Limb (tissue), 2 donors: ENCODE data around the gene WDFY3.
A peak's percentile ranks its signal among the peaks of the same experiment; 100 is the strongest.

Experiments
- DNase-seq, 2 donors: peaks; one replicate each; pipeline ENCODE4 v3.0.0-alpha.2; 2016; ENCODE audit errors: extremely low spot score in 2 of 2

WDFY3 gene

DNA sequence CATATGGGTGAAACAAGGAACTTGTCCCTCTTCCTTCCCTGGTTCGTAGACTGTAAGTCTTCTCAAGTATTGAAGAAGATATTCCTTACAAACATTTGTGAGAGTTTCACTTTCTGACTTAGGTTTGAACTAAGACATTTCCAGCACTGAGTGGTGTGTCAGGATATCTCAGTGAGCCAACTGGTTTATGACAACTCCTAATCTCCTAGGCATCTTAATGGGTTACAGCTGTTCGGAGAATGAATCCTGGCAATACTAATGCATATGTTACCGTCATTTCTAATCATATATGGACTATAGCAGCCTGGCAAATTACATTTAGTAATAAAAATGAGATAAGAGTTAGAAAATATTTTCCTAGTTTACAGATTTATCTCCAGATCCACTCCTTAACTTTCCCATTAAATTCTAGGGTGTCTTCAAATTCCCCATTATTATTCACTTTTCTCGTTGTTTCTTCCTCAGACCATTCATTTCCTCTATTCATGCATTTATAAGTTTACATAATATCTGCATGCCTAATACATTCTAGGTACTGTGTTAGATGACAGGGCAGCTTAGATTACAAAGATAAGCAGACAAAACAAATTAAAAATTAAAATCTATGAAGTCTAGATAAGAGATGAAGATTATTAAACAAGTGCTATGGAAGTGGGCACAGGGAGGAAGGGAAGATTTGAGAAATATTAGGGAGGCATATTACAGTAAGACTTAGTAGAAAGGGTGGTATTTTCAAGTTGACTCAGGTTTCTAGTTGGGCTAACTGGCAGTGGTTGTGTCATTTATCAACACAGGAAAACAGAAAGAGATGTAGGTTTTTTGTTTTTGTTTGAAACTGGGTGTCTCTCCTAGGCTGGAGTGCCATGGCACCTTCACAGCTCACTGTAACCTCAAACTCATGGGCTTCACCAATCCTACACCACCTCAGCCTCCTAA, 173.9 kb downstream of the WDFY3 start:
- DNase-seq = peak in 1 of 2 donors; percentile 28

DNA sequence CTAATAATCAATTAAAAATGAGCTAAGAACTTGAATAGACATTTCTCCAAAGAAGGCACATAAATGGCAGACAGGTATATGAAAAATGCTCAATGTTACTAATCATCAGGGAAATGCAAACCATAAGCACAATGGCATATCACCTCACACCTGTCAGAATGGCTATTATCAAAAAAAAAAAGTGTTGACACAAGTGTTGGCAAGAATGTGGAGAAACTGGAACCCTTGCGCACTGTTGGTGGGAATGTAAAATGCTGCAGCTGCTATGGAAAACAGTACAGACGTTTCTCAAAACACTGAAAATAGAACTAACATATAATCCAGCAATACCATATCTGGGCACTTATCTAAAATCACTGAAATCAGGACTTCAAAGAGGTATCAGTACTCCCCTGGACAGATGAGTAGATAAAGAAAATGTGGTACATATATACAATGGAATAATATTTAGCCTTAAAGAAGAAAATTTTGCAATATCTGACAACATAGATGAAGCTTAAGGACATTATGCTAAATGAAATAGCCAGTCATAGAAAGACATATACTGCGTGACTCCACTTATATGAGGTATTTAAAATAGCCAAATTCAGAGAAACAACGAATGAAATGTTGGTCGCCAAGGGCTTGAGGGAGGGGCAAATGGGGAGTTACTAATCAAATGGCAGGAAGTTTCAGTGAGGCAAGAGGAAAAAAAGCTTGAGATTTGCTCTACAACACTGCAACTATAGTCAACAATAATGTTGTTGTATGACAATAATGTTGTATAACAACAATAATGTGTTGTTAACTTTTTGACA, 175.5 kb downstream of the WDFY3 start:
- no peak for DNase-seq

DNA sequence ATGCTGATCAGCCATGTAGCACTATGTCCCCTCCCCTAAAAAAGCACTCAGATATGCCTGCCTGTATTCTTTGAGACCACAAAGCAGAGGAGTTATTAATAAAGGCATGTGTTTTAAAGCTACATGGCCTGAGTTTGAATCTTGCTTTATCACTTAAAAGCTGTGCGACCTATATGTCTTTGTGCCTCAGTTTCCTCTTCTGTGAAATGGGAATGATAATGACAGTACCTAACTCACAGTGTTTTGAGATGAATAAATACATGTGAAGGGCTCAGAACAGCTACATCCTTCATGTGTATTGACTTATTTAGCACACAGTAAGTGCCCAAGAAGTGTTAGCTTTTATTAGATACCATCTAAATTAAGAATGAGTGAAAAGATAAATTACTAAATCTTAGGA, 180.0 kb downstream of the WDFY3 start:
- DNase-seq = no peak

GRCh38 chr4:84782517-84782916, 184.0 kb downstream of the WDFY3 start:
- DNase-seq = no peak

DNA sequence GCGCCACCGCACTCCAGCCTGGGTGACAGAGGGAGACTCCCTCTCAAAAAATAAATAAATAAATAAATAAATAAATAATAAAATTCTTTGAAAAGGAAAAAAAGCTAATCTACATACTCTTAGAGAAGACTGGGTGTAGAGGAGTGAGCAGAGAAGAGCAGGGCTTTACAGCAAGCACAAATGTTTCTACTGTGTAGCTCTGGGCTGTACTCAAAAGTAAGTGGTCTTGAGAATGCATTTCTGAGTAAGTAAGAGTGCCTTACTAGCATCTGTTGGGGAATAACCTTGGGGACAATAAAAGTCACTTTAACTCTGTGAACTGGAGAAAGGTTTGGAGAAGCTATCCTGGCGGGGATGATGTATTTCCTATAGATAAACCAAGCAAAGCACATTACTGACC, 185.8 kb downstream of the WDFY3 start:
- no peak for DNase-seq

DNA sequence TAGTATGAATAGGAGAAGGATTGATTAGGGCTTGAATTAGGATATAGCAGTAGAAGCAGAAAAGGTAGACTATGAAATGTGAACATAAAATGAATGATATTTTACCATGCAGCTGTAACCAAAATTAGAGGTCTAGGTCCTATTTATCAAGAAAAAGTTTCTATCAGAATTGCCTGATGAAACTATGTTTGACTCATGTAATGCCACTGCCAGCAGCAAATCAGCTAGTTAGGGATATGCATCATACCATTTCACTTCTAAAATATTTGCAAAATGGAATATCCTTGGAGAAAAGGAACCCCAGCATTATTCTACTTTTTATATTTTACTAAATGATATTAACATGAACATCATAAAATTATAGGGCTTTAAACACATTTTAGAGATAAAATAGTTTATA, 188.4 kb downstream of the WDFY3 start:
- no peak for DNase-seq

- DNase-seq = no peak
Observed at GRCh38 chr4:84767168-84767567, 199.3 kb downstream of the WDFY3 start.

GRCh38 chr4:84753321-84753972, 213.0 kb downstream of the WDFY3 start:
- no peak for DNase-seq

DNA sequence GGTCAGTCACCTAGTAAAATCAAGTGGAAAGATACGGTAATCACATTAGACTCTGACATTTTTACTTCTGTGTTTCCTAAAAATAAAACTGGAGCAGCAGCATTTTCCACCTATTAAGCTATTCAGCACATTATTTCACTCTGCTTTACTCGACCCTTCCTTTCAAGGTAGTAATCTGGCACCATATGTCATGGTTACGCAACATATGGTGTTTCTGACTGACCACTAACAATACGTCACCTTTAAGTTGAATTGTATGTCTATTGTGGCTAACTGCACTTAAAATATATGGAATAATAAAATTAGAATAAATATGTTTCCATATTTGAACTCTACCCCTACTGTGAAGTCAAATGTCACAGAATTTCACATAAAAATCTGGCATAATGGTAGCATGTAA, 214.8 kb downstream of the WDFY3 start:
- no peak for DNase-seq

DNA sequence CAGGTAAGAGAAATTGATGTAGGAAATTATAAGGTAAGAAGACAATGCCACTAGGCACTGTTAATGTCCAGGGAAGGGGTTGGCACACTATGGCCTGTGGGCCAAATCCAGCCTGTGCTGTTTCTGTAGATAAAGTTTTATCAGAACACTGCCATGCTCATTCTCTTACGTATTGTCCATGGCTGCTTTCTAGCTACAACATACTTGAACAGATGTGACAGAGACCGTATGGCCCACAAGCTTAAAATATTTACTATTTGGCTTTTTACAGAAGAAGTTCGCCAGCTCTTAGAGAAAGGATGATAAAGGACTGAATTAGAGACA, 215.6 kb downstream of the WDFY3 start:
- DNase-seq = no peak

- DNase-seq = peak in 1 of 2 donors; percentile 75
Observed at GRCh38 chr4:84750260-84750959, 216.1 kb downstream of the WDFY3 start.

DNA sequence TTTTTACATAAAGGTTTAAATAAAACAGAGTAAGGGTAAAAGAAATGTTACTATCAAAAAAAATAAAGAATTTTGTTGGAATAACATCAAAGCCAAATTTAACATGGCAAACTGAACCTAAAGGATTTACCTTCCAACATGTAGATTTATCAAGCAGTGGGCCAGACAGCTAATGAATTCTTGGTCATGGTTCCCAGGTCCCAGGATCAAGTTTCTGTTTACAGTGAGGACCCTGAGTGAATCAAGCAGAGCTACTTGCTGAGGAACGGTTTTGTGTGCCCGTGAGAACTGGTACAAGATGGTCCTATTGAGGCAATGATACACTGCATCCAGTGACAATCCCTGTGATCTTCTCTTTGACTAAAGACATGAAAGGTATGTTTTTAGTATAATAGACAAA, 226.4 kb downstream of the WDFY3 start:
- no peak for DNase-seq

GRCh38 chr4:84738622-84739021, 227.9 kb downstream of the WDFY3 start:
- no peak for DNase-seq

DNA sequence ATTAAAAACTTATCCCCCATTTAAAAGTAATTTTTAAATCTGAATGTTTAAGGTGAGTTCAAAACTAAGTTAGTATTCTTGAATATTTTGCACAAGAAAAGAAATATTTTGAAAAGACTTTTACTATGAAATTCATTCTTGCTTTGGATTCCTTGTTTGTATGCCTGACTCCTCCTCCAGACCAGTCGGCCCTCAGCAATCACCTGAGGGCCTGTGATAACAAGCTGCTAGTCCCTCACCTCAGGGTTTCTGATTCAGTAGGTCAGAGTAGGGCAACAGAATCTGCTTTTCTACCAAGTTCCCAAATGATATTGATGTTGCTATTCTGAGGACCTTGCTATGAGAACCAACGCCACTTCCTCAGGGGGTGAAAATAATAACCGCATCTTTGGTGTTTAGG, 228.8 kb downstream of the WDFY3 start:
- DNase-seq = no peak

GRCh38 chr4:84734037-84734436, 232.5 kb downstream of the WDFY3 start:
- DNase-seq = no peak

DNA sequence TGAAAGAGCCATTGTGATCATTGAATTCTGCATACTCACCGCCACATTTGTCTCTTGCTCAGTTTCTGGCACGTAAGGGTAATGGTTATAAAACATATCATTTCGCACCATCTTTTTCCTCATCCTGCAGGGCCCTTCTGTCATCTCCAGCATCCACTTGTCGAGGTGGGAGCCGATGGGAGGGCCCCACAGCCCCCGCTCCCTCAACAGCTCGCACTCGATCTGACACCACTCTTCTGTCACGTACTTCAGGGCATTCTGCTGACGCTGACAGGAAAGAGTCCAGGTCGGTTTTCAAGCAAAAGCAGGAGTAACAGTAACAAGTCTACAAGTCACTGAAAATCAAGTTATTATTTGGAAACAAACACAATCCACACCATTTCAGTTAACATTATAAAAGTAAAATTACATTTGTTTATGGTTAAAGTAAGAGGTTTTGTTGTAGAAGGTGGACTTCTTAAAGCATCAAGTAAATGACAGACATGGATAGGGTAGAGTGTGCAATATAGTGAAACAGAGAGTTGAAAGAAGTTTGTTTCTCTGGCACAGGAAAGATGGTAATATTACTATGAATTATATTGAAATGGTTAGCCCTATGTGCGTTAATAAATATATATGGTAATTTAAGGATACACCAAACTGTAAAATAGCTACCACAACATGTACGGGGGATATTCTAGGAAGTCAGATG, 233.0 kb downstream of the WDFY3 start:
- no peak for DNase-seq

- no peak for DNase-seq
Observed at GRCh38 chr4:84730375-84730774, 236.1 kb downstream of the WDFY3 start.

DNA sequence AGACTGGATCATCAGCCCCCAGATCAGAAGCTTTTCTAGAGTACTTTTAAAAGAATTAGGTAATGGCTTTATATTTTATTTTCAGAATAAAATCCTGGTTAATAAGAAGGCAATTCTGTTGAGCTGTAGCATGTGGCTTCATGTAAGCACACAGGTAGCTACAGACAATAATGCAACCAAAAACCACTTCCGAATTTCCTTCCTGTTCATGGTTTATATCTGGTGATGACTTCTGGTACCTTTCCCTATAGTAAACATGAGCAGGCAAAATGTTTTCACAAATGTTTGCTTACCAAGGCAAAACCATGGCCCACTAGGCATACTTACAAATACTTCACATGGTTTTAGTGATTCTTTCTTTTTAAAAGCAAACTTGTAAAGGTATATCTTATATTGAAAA, 239.0 kb downstream of the WDFY3 start:
- DNase-seq = no peak

- no peak for DNase-seq
Observed at GRCh38 chr4:84726356-84726755, 240.1 kb downstream of the WDFY3 start.

DNA sequence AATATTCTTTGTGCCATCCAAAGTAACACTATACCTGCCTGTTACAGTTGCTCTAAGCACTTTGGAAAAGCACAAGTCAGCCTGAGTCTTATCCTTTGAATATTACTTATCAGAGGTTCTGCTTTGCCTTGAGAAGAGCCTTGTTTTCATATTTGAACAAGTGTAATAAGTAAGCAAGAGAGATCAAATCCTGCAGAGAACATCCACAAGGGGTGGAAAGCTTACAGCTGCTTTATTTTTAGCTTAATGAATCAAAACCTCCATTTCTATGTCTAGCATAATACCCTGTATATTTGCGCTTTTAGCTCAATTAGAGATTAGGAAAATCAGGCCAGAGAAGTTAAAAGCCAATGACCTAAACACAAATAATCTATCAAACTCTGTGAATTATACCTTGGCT, 243.8 kb downstream of the WDFY3 start:
- no peak for DNase-seq

DNA sequence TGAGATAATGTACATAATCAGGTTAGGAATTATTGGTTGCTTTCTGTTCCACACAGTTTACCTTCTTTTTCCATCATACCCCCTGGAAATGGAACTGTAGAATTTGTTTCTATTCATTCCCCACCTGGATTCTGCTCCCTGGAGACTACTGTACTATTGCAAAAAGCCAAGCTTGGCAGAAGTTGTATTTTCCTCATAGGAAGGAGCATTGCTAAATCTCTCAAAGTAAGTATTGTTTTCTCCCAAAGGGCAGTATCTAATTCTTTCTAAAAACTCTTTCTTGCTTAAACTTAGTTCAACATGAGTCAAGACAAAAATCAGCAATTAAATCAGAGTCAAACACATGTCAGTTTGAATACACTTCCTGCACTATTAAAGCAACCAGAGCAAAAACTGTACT, 247.4 kb downstream of the WDFY3 start:
- DNase-seq = no peak
